Ramos (cell line): ENCODE measurements around the gene KRTAP12-4.
"Not testable (repeated sequence)": the region's sequence is repeated elsewhere in the genome, so short reads cannot be mapped to it uniquely, and the experiment has no call there.

Experiments
- in situ Hi-C: fragments of 300-500 bp; cut with MboI; formaldehyde crosslinking; loops from one replicate; pipeline ENCODE4 v1.14.3; 2022; ENCODE audit warnings: low sequenced_read_pairs; ENCODE audit not compliant: unreplicated experiment

The KRTAP12-4 gene

GRCh38 chr21:44658541-44658910 is 4.1 kb upstream of the KRTAP12-4 start:
- in situ Hi-C loops = no loop called here

- in situ Hi-C loops = no loop called here
These were observed 3.4 kb upstream of the KRTAP12-4 start, which contains the start of gene KRTAP12-3 for GRCh38 chr21:44657635-44658540. TSS of gene KRTAP12-3 (plus strand) at chr21:44657932. CDS start at chr21:44657980, 48 bp downstream.

- in situ Hi-C loops = no loop called here
These were observed 2.4 kb upstream of the KRTAP12-4 start for GRCh38 chr21:44656868-44657267.

- in situ Hi-C loops = no loop called here
These were observed 543 bp downstream of the KRTAP12-4 start for GRCh38 chr21:44653656-44654575.

GRCh38 chr21:44653123-44653522 is 1.3 kb downstream of the KRTAP12-4 start:
- in situ Hi-C loops = no loop called here

- in situ Hi-C loops = no loop called here
These were observed 3.3 kb downstream of the KRTAP12-4 start for GRCh38 chr21:44650973-44651675.

- in situ Hi-C loops = no loop called here
These were observed 4.0 kb downstream of the KRTAP12-4 start for GRCh38 chr21:44650265-44650972.

- in situ Hi-C loops = no loop called here
These were observed 4.8 kb downstream of the KRTAP12-4 start for GRCh38 chr21:44649521-44650100.

GRCh38 chr21:44648557-44649311 is 5.7 kb downstream of the KRTAP12-4 start:
- in situ Hi-C loops = no loop called here

GRCh38 chr21:44647222-44647552 is 7.3 kb downstream of the KRTAP12-4 start:
- in situ Hi-C loops = no loop called here

GRCh38 chr21:44646366-44647221 is 7.9 kb downstream of the KRTAP12-4 start, which contains the start of gene KRTAP10-11:
TSS of gene KRTAP10-11 (plus strand) at chr21:44646414. CDS start at chr21:44646459, 45 bp downstream.
- in situ Hi-C loops = not testable (repeated sequence)

- in situ Hi-C loops = no loop called here
These were observed 9.6 kb downstream of the KRTAP12-4 start for GRCh38 chr21:44644878-44645277.

- in situ Hi-C loops = no loop called here
These were observed 10.6 kb downstream of the KRTAP12-4 start for GRCh38 chr21:44643741-44644310.

GRCh38 chr21:44640761-44641160 is 13.7 kb downstream of the KRTAP12-4 start:
- in situ Hi-C loops = no loop called here

- in situ Hi-C loops = no loop called here
These were observed 15.2 kb downstream of the KRTAP12-4 start for GRCh38 chr21:44639331-44639655.

GRCh38 chr21:44638506-44639330 is 15.7 kb downstream of the KRTAP12-4 start:
- in situ Hi-C loops = not testable (repeated sequence)
